Measurements from ENCODE around the gene RAD51C. TPM values are rescaled to one million over a fixed set of nuclear protein-coding genes. Genes with fewer than 3 reads are reported as not detected.

Gene RAD51C
- polyA plus RNA-seq, 1 donor (not counting 4 experiments of a cell fraction or from before 2014, with no cell fraction given), result 41.8 TPM

DNA sequence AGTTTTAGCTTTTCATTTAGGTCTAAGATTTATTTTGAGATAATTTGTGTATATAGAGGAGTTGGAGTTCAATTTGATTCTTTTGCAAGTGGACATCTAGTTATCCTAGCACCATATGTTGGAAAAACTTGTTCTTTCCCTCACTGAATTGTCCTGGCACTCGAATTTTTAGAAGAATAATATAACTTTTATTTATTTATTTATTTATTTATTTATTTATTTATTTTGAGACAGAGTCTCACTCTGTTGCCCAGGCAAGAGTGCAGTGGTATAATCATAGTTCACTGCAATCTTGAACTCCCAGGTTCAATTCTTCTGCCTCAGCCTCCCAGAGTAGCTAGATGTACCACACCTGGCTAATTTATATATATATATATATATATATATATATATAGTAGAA is 92.7 kb downstream of the RAD51C start:
- Histone ChIP-seq H3K4me2 (ENCODE audit: control insufficient read depth, extremely low read depth, insufficient read depth, low read depth, low read length) (no peak overlapping the region), H3K9me1 (ENCODE audit: control insufficient read depth, extremely low read depth, insufficient read depth, low read length) (no peaks in the 10 kb centered on the region), H4K20me1 (ENCODE audit: control insufficient read depth, extremely low read depth, insufficient read depth, low read length) (no peaks in the 10 kb centered on the region), H3K27ac (ENCODE audit: control insufficient read depth, insufficient read depth, low read length) (no peak overlapping the region), H3K4me1 (ENCODE audit: control insufficient read depth, extremely low read depth, insufficient read depth, low read length) (peaks cover 10% of the 10 kb centered on the region), H3K36me3 (ENCODE audit: control insufficient read depth in 2 of 2, extremely low read depth in 1 of 2, insufficient read depth in 2 of 2, low read length in 2 of 2) (no peaks in the 10 kb centered on the region), H3K4me3 (ENCODE audit: control insufficient read depth in 2 of 3, extremely low read depth in 1 of 3, insufficient read depth in 2 of 3, low read depth in 1 of 3, low read length in 3 of 3) (no peak overlapping the region), H3K79me2 (ENCODE audit: control insufficient read depth, insufficient read depth, low read length) (no peaks in the 10 kb centered on the region), H3K27me3 (ENCODE audit: control insufficient read depth, extremely low read depth, insufficient read depth, low read length) (no peaks in the 10 kb centered on the region), H2AFZ (ENCODE audit: control insufficient read depth, low read length) (no peak overlapping the region), H3K9me3 (ENCODE audit: control insufficient read depth, low read depth, low read length) (no peaks in the 10 kb centered on the region), H3K9ac (ENCODE audit: control insufficient read depth, extremely low read depth, insufficient read depth, low read length) (no peak overlapping the region)
- FAIRE-seq (no peak), DNase-seq (ENCODE audit: low read depth, low spot score) (no peak)
- TF ChIP-seq, protein P1, sequence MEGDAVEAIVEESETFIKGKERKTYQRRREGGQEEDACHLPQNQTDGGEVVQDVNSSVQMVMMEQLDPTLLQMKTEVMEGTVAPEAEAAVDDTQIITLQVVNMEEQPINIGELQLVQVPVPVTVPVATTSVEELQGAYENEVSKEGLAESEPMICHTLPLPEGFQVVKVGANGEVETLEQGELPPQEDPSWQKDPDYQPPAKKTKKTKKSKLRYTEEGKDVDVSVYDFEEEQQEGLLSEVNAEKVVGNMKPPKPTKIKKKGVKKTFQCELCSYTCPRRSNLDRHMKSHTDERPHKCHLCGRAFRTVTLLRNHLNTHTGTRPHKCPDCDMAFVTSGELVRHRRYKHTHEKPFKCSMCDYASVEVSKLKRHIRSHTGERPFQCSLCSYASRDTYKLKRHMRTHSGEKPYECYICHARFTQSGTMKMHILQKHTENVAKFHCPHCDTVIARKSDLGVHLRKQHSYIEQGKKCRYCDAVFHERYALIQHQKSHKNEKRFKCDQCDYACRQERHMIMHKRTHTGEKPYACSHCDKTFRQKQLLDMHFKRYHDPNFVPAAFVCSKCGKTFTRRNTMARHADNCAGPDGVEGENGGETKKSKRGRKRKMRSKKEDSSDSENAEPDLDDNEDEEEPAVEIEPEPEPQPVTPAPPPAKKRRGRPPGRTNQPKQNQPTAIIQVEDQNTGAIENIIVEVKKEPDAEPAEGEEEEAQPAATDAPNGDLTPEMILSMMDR (optimal IDR thresholded peaks at IDR 0.05 in 1 of 3, IDR thresholded peaks at IDR 0.05 in 1 of 3, conservative IDR thresholded peaks at IDR 0.05 in 1 of 3; ENCODE audit: extremely low read depth in 1 of 3, insufficient read depth in 2 of 3, low read length in 3 of 3), result no peak
- no peak for TF ChIP-seq EZH2 (IDR thresholded peaks at IDR 0.05; ENCODE audit: low read length)
- dilution Hi-C loops (cut with MboI; ENCODE audit: extremely low pct_ligation_motif_present, low sequenced_read_pairs), result no loop called here

Small RNAs within 50 kb of the gene (small RNA-seq; reads per million reads assigned to genes)
- gene AC011195.1 (ENCODE audit: insufficient read length in 3 of 3, low read depth in 3 of 3, low replicate concordance in 1 of 3) (0 reads per million in 3 experiments), gene AC025521.1 (ENCODE audit: insufficient read length in 3 of 3, low read depth in 3 of 3, low replicate concordance in 1 of 3) (0 reads per million in 3 experiments), gene RF00017 (ENCODE audit: insufficient read length in 3 of 3, low read depth in 3 of 3, low replicate concordance in 1 of 3) (0 reads per million in 3 experiments), gene RNU1-108P (ENCODE audit: insufficient read length in 3 of 3, low read depth in 3 of 3, low replicate concordance in 1 of 3) (0 reads per million in 3 experiments), gene RNU1-52P (ENCODE audit: insufficient read length in 3 of 3, low read depth in 3 of 3, low replicate concordance in 1 of 3) (0 to 0.13 (median 0) reads per million in 3 experiments), gene RNU1-85P (ENCODE audit: insufficient read length in 3 of 3, low read depth in 3 of 3, low replicate concordance in 1 of 3) (4.0 to 58.0 (median 44.7) reads per million in 3 experiments)

Other genes with a start within 250 kb of the RAD51C start
- 0.01 TPM in 1 of 3 replicates, not detected in the others for gene HSF5, start 204.2 kb upstream of the RAD51C start, polyA plus RNA-seq
- 16.9 to 20.8 TPM (median 18.9 TPM) in 3 replicates for gene MTMR4, start 178.0 kb upstream of the RAD51C start, polyA plus RNA-seq
- 0.03 to 0.27 TPM (median 0.16 TPM) in 3 replicates for gene TEX14, start 557 bp upstream of the RAD51C start, polyA plus RNA-seq
- gene PPM1E, start 63.3 kb downstream of the RAD51C start, polyA plus RNA-seq, result 0.01 TPM in 2 of 3 replicates, not detected in the other